Islet precursor cell (in vitro differentiated cells): ENCODE data around the gene RFPL4A.

Source experiments
- DNase-seq: peaks from one replicate; pipeline ENCODE4 v3.0.0-alpha.2; 2018

Gene RFPL4A

DNA sequence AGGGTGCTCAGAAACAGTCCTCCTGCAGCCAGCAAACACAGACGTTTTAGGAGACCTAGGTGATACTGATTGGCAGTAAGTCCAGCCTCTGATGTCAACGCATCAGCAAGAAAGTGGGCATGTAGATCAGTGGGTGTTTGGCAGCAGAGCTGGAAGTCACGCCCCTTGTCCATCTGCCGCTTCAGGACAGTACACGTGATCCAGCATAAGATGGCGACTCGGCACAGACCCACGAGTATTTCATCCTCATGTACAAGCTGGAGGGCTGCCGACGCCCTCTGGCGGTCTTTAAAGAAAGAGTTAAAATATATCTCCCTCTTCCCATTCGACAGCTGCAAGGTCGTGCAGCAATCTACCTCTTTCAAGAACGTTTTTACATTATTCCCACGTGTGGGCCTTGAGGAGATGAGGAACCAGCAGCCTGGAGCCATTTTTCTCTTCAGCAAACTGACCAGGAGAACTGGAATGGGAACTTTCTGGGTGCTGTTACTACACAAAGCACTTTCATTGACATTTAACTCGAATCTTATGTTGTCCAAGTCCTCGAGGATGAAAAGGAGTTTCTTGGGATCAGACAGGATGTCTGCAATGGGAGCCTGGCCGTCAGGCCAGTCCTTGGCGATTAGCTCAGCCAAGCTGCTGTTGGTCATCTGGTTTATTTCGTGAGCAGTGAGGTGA, 50.6 kb downstream of the RFPL4A start:
- peak; percentile 46 for DNase-seq

DNA sequence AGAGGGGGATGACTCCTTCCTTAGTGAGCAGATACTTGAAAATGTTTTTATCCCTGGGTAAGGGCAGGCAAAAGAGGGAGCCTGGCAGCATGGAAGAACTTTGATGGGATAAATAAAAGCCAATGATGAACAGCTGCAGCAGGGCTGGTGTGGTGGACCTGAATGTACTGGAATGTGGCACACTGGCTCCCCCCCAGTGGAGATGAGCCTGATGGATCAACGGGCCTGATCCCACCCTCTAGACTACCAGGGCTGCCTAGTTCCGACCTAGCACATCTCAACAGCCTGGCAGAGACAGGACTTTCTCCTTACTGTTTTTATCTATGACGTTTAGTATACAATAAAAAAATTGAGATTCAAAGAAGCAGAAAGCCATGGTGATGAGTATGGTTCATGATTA, 52.4 kb downstream of the RFPL4A start:
- DNase-seq = no peak

DNA sequence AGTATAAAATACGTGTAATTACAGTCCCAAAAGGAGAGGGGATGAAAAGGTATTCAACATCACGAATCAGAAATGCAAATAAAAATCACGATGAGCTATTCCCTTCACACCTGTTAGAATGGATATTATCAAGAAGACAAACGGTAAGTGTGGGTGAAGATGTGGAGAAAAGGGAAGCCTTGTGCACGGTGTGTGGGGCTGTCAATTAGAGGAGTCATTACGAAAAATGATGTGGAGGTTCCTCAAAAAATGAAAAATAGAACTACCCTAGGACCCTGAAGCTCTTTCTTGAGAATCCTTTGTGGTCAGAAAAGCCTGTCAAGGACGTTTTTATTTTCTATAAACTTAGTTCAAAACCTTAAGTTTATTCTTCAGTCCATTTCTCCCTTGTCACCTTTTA, 53.6 kb downstream of the RFPL4A start:
- DNase-seq = no peak
